Nephron progenitor cell (in vitro differentiated cells): ENCODE measurements around the gene FYN.
A peak's percentile ranks its signal among the peaks of the same experiment; 100 is the strongest.

Experiments used
- DNase-seq: peaks from one replicate; pipeline ENCODE4 v3.0.0; 2021
- H3K27ac Mint-ChIP-seq: 2 replicates; pipeline ENCODE4 v1.8.0; 2021; ENCODE audit warnings: mild to moderate bottlenecking, moderate library complexity, mixed read lengths
- H3K27me3 Mint-ChIP-seq: 2 replicates; pipeline ENCODE4 v1.8.0; 2021; ENCODE audit warnings: mild to moderate bottlenecking, low read depth, mixed read lengths; ENCODE audit not compliant: poor library complexity
- H3K36me3 Mint-ChIP-seq: 2 replicates; pipeline ENCODE4 v1.8.0; 2021; ENCODE audit warnings: low read depth, mixed read lengths
- H3K4me1 Mint-ChIP-seq: 2 replicates; pipeline ENCODE4 v1.8.0; 2021; ENCODE audit warnings: mixed read lengths
- H3K4me3 Mint-ChIP-seq: 2 replicates; pipeline ENCODE4 v1.8.0; 2021; ENCODE audit warnings: mild to moderate bottlenecking, moderate library complexity, mixed read lengths
- H3K9me3 Mint-ChIP-seq: 2 replicates; pipeline ENCODE4 v1.8.0; 2021; ENCODE audit warnings: mild to moderate bottlenecking, moderate library complexity, mixed read lengths
- CTCF ChIP-seq: fragments of 200-600 bp; sonication (generic); IDR thresholded peaks from 2 replicates; pipeline ENCODE4 v1.5.0; 2021; ENCODE audit warnings: antibody characterized with exemption

Gene FYN

GRCh38 chr6:111716325-111716724 lies 156.9 kb downstream of the FYN start:
- Mint-ChIP-seq H3K27me3 (no peaks in the 10 kb centered on the region), H3K27ac (no peak overlapping the region), H3K4me1 (peaks cover 45% of the 10 kb centered on the region), H3K4me3 (no peak overlapping the region), H3K36me3 (peaks cover 56% of the 10 kb centered on the region), H3K9me3 (peaks cover 5% of the 10 kb centered on the region)
- TF ChIP-seq CTCF: no peak
- no peak for DNase-seq

- DNase-seq: no peak
- Mint-ChIP-seq H3K36me3 (peaks cover 47% of the 10 kb centered on the region), H3K27ac (peak overlapping the region; percentile 73), H3K27me3 (no peaks in the 10 kb centered on the region), H3K4me3 (no peak overlapping the region), H3K9me3 (no peaks in the 10 kb centered on the region), H3K4me1 (peaks cover 55% of the 10 kb centered on the region)
- no peak for TF ChIP-seq CTCF
These were observed 157.9 kb downstream of the FYN start for GRCh38 chr6:111715321-111715720.

- peaks cover 62% of the 10 kb centered on the region for H3K4me1 Mint-ChIP-seq
- peaks cover 41% of the 10 kb centered on the region for H3K36me3 Mint-ChIP-seq
- H3K9me3 Mint-ChIP-seq: no peaks in the 10 kb centered on the region
- TF ChIP-seq CTCF: no peak
- no peak for DNase-seq
- H3K27me3 Mint-ChIP-seq: no peaks in the 10 kb centered on the region
- H3K27ac Mint-ChIP-seq: peak overlapping the region; percentile 73
- H3K4me3 Mint-ChIP-seq: no peak overlapping the region
These were observed 158.6 kb downstream of the FYN start for GRCh38 chr6:111714416-111715270.

GRCh38 chr6:111713811-111714210 lies 159.4 kb downstream of the FYN start:
- Mint-ChIP-seq H3K9me3 (no peaks in the 10 kb centered on the region), H3K4me3 (no peak overlapping the region), H3K4me1 (peaks cover 67% of the 10 kb centered on the region), H3K27me3 (no peaks in the 10 kb centered on the region), H3K27ac (no peak overlapping the region), H3K36me3 (peaks cover 32% of the 10 kb centered on the region)
- no peak for TF ChIP-seq CTCF
- DNase-seq: no peak

GRCh38 chr6:111713236-111713635 lies 160.0 kb downstream of the FYN start:
- Mint-ChIP-seq H3K4me3 (no peak overlapping the region), H3K27ac (peak overlapping the region; percentile 45), H3K27me3 (no peaks in the 10 kb centered on the region), H3K36me3 (peaks cover 27% of the 10 kb centered on the region), H3K9me3 (no peaks in the 10 kb centered on the region), H3K4me1 (peaks cover 70% of the 10 kb centered on the region)
- no peak for DNase-seq
- TF ChIP-seq CTCF: no peak
